ENCODE data around the gene HSPBP1.

Gene HSPBP1

DNA sequence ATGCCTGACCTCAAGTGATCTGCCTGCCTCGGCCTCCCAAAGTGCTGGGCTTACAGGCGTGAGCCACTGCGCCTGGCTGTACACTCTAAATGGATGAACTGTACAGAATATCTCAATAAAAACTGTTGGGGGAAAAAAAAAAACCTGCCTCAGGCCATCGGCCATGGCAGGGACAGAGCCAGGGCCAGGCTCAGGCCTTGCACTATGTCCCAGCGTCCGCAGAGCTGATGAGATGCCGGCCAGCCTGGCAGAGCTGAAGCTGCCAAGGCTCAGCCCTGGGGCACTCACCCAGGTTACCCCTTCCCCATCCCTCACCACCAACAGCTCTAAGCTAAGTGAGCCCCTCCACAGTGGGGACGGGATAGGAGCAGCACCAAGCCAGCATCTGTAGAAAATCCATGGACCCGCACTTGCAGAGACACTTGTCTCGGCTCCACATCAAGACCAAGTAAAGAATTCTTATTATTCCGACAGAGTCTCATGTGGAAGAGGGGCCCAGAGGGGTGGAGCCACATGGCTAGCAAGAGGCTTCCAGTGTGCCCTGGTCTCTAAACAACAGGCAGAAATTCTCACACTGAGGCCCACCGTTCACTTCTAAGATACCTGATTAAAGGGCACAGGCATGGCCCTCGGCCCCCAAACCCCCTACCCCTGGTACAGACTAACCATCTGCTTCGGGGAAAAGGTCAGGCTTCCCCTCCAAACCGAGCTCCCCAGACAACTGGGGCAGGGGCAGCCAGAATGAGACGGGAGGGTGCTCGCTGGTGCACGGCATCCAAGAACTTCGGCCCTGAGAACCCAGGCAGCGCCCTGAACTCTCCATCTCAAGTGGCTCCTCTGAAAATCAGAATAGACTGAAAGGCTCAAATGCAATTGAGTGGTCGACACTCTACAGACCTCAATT lies 26.9 kb downstream of the HSPBP1 start:
- DNase-seq, result no peak

DNA sequence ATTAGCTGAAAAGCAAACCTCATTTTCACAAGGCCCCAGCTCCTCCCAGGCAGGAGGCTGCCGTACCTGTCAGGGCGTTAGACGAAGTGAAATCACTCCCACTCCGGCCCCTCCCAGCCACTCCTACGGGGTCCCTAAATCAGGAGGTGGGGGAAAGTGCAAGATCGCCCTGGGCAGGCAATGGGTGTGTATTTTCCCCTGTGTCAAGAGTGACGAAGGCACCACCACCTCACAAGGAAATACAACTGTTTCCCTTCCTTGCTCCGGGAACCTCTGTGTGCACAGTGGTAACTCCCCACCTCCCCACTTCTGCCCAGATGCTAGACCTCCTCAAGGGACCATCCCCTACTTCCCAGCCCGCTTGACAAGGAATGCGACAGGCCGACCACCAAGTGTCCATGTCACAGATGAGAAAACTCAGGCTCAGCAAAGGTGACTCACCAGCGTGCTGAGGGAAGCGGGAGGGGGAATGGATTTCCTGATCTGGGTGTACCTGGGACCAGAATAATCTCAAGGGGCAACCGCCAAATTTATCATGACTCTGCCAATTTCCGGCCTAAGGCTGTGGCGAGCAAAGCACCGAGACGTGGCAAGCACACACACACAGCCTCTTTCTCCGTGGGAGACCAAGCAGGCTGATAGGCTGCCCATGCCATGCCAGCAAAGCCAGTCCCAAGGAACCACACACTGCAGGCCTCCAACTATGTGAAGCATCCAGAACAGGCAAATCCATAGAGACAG lies 28.4 kb downstream of the HSPBP1 start:
- DNase-seq, result no peak

- no peak for DNase-seq
Observed at GRCh38 chr19:55250262-55251036, 29.5 kb downstream of the HSPBP1 start.

DNA sequence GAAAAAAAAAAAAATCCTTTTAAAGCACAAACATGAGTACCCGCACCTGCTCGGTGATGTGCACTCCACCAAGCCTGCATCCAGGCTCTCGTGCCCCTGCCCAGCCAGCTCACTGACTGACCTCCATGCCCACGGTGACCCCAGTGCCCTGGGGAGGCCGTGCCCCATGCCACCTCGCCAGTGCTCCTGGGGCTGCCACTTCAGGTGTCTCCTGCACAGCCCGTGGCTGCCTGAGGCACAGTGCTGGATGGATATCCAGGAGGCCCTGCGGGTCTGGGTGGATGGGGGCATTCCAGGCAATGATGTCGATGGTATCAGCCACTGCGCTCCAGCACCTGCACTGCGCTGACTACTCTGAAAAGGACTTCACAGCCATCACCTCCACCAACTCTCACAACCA lies 30.1 kb downstream of the HSPBP1 start:
- DNase-seq, result no peak

GRCh38 chr19:55248704-55249103 lies 31.2 kb downstream of the HSPBP1 start:
- no peak for DNase-seq

DNA sequence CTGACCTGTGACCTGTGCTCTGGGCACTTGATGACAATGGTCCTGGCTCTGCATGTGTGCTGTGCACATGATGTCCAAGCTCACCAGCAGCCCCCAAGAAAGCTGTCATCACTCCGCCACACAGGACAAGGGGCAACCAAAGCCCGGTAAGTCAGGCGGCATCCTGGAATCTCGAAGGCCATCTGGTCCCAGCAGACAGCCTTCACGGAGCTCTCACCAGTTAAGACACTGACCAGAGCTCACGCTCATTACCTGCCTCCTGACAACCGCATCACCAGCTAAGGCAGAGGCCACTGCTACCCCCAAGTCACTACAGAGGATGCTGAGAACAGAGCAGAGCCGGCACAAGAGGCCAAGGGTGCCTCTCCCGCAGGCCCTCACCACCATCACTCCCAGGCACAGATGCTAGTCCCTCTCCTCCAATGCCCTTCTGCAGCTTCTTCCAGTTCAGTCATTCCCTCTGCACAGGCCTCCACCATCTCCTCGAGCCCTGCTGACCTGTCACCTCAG lies 31.7 kb downstream of the HSPBP1 start:
- DNase-seq, result no peak

DNA sequence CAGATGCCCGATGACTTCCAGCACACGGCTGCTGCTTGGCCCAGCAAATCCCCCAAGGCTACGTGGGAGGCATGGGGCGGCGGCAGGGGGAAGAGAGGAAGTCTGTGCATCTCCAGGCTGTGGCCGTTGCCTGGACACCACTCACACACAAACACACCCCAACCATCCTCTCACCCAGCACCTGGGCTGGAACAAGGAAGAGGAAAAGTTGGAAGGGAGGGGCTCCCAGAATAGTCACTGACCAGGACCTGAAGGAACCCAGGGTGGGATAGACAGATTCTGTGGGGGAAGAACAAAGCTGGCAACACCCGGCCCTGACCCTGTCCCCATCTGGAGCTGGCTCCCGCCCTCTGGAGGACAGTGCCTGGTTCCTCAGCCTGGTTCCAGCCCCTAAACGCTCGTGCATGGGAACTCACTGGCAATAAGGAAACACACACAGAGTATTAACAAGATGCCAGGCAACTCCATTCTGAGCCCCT lies 32.2 kb downstream of the HSPBP1 start:
- no peak for DNase-seq

DNA sequence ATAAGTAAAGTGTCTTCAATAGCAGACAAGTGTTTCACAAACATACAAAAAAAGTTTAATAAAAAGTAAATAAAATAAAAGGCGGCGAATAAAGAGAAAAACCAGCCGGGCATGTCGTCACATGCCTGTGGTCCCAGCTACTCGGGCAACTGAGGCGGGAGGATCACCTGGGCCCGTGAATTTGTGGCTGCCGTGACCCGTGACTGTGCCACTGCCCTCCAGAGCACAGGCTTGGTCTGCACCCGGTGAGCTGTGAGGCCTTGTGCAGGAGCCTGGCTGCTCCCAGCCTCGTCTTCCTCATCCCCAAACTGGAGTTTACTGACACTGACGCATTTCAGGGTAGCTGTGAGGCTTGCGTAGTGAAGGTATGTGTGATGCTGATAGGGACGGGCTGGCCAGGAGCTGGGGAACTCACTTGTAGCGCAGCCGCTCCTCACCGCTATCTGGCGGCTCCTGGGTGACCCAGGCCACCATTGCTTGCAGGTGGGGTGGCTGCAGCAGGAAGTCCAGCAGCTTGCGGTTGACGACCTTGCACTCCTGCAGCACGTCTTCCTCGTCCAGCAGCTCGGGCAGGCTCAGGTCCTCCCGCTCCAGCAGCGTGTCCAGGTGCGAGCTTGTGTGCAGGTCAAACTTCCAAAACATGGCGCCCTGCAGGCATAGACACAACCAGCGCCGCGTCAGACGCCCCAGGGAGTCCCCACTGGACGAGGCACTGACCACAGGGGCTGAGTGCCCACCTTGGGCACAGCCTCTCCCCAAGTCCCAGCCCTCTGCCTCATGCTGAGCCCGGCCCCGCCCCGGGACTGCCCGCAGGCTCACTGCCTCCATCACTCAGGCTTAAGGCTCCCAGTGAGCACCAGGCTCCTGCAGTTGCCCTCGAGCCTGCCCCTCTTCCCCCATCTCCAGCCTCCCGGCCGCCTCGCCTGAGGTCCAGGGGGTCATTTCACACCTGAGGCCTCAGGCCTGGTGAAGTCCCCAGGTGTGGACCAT lies 33.2 kb downstream of the HSPBP1 start:
- no peak for DNase-seq

GRCh38 chr19:55245236-55245904 lies 34.5 kb downstream of the HSPBP1 start:
- no peak for DNase-seq

- DNase-seq, result no peak
Observed at GRCh38 chr19:55244004-55244680, 35.8 kb downstream of the HSPBP1 start.

DNA sequence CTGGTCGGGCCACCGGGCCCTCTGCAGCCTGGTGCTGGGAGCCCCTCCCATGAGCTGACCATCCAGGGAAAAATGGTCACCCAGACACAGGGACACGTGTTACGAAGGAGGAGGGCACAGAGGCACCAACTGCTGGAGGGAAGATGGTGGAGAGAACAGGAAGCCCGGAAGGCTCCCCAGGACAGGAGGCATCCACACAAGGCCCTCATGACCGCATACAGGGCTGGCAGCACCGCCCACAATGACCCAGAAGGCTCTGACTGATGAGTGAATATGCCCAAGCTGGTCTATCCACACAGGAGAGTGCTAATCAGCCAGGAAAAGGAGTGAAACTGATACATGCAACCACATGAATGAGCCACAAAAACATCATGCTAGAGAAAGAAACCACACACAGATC lies 37.4 kb downstream of the HSPBP1 start:
- no peak for DNase-seq

- DNase-seq, result no peak
Observed at GRCh38 chr19:55241935-55242464, 37.9 kb downstream of the HSPBP1 start.

DNA sequence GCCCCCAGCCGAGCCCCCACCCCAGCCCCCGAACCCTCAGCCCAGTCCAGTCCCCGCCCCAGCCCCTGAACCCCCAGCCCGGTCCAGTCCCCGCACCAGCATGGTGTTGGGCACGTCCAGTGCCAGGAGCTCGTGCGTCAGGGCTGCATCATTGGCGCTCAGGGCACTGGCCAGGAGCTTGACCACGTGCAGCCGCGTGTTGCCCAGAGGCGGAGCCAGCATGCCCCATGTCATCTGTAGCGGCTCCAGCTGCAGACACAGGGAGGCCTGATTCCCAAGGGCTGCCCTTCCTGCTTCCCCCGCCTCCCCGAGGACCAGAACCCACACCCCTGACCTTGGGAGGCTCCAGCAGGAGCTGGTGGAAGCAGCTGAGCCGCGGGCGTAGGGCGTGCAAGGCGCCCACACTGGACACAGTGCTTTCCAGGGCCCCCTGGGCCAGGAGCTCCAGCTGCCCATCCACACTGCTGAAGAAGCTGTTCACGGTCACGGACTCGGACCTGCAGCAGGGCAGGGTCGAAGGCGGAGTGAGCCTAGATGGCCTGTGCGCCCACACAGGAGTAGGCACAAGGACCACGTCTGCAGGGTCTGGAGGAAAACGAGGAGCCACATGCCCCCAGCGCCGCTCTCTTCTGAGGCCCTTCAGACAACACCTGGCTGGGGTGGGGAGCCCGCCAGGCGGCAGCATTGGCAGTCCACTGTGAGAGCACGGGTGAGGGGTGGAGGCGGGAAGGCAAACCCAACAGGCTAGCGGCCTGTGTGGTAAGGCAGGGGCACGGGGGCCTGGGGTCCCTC lies 38.6 kb downstream of the HSPBP1 start:
- DNase-seq, result no peak

DNA sequence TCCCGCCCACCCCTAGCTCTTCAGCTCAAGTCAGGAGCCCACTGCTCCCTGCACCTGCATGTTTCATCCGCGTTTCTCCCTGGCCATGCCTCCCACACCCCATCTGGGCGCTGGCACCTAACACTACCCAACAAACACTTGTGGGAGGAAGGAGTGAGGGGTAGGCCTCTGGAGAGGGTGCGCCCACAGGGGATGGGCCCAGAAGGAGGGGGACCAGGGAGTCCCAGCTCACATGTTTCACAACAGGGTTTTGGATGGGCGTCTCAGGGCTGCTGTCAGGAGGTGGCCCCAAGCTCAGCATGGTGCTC lies 39.2 kb downstream of the HSPBP1 start:
- DNase-seq, result no peak

GRCh38 chr19:55239004-55239403 lies 40.9 kb downstream of the HSPBP1 start:
- DNase-seq, result no peak

DNA sequence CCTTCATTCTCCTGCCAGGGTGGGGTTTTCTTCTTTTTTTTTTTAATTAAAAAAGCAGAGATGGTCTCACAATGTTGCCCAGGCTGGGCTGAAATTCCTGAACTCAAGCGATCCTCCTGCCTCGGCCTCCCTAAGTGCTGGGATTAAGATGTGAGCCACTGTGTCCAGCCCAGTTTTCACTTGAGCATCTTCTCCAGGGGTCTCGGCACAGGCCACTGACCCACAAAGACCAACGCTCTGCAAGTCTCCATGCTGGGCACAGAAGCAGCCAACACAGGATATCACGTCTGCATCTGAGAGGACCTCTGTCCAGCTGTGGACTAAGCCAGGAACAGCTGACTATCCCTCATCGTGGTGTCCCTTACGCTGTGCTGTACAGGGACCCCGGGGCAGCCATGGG lies 41.9 kb downstream of the HSPBP1 start:
- DNase-seq, result no peak

DNA sequence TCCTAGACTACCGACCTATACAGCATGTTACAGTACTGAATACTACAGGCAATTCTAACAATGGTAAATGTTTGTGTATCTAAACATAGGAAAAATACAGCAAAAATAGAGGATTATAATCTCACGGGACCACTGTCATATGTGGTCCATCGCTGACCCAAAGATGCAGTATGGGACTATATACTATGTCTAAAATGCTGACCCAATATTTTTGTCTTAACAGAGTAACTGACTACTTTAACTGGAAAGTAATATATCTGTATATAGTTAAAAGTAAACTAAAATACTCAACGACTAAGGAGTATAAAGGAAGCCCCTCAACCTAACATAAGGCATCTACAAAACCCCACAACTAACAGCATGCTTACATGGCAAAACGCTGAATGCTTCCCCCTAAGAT lies 46.9 kb downstream of the HSPBP1 start:
- no peak for DNase-seq

- DNase-seq, result no peak
Observed at GRCh38 chr19:55232286-55232602, 47.7 kb downstream of the HSPBP1 start.

GRCh38 chr19:55231391-55232285 lies 48.3 kb downstream of the HSPBP1 start:
- no peak for DNase-seq

Measured in NCI-H1417 treated with DMSO at 0.1 percent for 48 hours (cell line).